ENCODE measurements around the gene CACNG1. TPM values are rescaled to one million over a fixed set of nuclear protein-coding genes. Genes with fewer than 3 reads are reported as not detected.

Gene CACNG1
- total and polyA plus RNA-seq, 2 donors (not counting 1 experiment from before 2014, with no cell fraction given), result not detected

- Histone ChIP-seq H3K27ac (ENCODE audit: insufficient read depth, low read length) (no peak overlapping the region), H3K27me3 (ENCODE audit: control insufficient read depth, insufficient read depth, low read length) (peaks cover 7% of the 10 kb centered on the region), H3K79me2 (ENCODE audit: control insufficient read depth, insufficient read depth, low read length) (no peaks in the 10 kb centered on the region), H3K9me3 (ENCODE audit: control insufficient read depth, insufficient read depth, low read depth, low read length) (no peaks in the 10 kb centered on the region), H4K20me1 (ENCODE audit: control insufficient read depth, extremely low read depth, insufficient read depth, low read length) (no peaks in the 10 kb centered on the region), H3K4me1 (ENCODE audit: control insufficient read depth, extremely low read depth, insufficient read depth, low read length) (no peaks in the 10 kb centered on the region), H3K4me2 (ENCODE audit: extremely low read depth, insufficient read depth, low read length) (no peak overlapping the region), H2AFZ (ENCODE audit: low read length) (no peak overlapping the region), H3K4me3 (replicated peaks in 1 of 4; ENCODE audit: control extremely low read depth in 1 of 4, insufficient read depth in 1 of 4, low read depth in 3 of 4, low read length in 4 of 4) (no peak overlapping the region), H3K9ac (ENCODE audit: insufficient read depth, low read length) (no peak overlapping the region), H3K36me3 (ENCODE audit: control insufficient read depth, insufficient read depth, low read length) (no peaks in the 10 kb centered on the region)
- no peak for DNase-seq (ENCODE audit: low read depth in 2 of 2)
- no peak for TF ChIP-seq EZH2 (IDR thresholded peaks at IDR 0.05; ENCODE audit: low read length, missing control alignments)
- no peak for TF ChIP-seq CTCF (conservative IDR thresholded peaks at IDR 0.05 in 1 of 2, IDR thresholded peaks at IDR 0.05 in 1 of 2; ENCODE audit: low read depth in 1 of 2, low read length in 2 of 2)
Observed at GRCh38 chr17:67022451-67022810, 21.9 kb upstream of the CACNG1 start.

- H4K20me1 ChIP-seq (ENCODE audit: control insufficient read depth, extremely low read depth, insufficient read depth, low read length), result no peaks in the 10 kb centered on the region
- DNase-seq (ENCODE audit: low read depth in 2 of 2), result no peak
- no peak overlapping the region for H3K27ac ChIP-seq (ENCODE audit: insufficient read depth, low read length)
- no peak overlapping the region for H3K4me2 ChIP-seq (ENCODE audit: extremely low read depth, insufficient read depth, low read length)
- H3K9ac ChIP-seq (ENCODE audit: insufficient read depth, low read length), result no peak overlapping the region
- no peak overlapping the region for H2AFZ ChIP-seq (ENCODE audit: low read length)
- H3K36me3 ChIP-seq (ENCODE audit: control insufficient read depth, insufficient read depth, low read length), result no peaks in the 10 kb centered on the region
- no peaks in the 10 kb centered on the region for H3K9me3 ChIP-seq (ENCODE audit: control insufficient read depth, insufficient read depth, low read depth, low read length)
- no peaks in the 10 kb centered on the region for H3K4me1 ChIP-seq (ENCODE audit: control insufficient read depth, extremely low read depth, insufficient read depth, low read length)
- no peaks in the 10 kb centered on the region for H3K79me2 ChIP-seq (ENCODE audit: control insufficient read depth, insufficient read depth, low read length)
- H3K27me3 ChIP-seq (ENCODE audit: control insufficient read depth, insufficient read depth, low read length), result peaks cover 5% of the 10 kb centered on the region
- no peak overlapping the region for H3K4me3 ChIP-seq (replicated peaks in 1 of 4; ENCODE audit: control extremely low read depth in 1 of 4, insufficient read depth in 1 of 4, low read depth in 3 of 4, low read length in 4 of 4)
- TF ChIP-seq CTCF (conservative IDR thresholded peaks at IDR 0.05 in 1 of 2, IDR thresholded peaks at IDR 0.05 in 1 of 2; ENCODE audit: low read depth in 1 of 2, low read length in 2 of 2) (no peak), EZH2 (IDR thresholded peaks at IDR 0.05; ENCODE audit: low read length, missing control alignments) (no peak)
Observed at GRCh38 chr17:67024736-67025135, 19.6 kb upstream of the CACNG1 start.

GRCh38 chr17:67025216-67025792 lies 19.1 kb upstream of the CACNG1 start:
- Histone ChIP-seq H3K9me3 (ENCODE audit: control insufficient read depth, insufficient read depth, low read depth, low read length) (no peaks in the 10 kb centered on the region), H3K4me1 (ENCODE audit: control insufficient read depth, extremely low read depth, insufficient read depth, low read length) (no peaks in the 10 kb centered on the region), H3K79me2 (ENCODE audit: control insufficient read depth, insufficient read depth, low read length) (no peaks in the 10 kb centered on the region), H2AFZ (ENCODE audit: low read length) (no peak overlapping the region), H4K20me1 (ENCODE audit: control insufficient read depth, extremely low read depth, insufficient read depth, low read length) (no peaks in the 10 kb centered on the region), H3K4me2 (ENCODE audit: extremely low read depth, insufficient read depth, low read length) (no peak overlapping the region), H3K4me3 (replicated peaks in 1 of 4; ENCODE audit: control extremely low read depth in 1 of 4, insufficient read depth in 1 of 4, low read depth in 3 of 4, low read length in 4 of 4) (no peak overlapping the region), H3K9ac (ENCODE audit: insufficient read depth, low read length) (no peak overlapping the region), H3K36me3 (ENCODE audit: control insufficient read depth, insufficient read depth, low read length) (no peaks in the 10 kb centered on the region), H3K27ac (ENCODE audit: insufficient read depth, low read length) (no peak overlapping the region), H3K27me3 (ENCODE audit: control insufficient read depth, insufficient read depth, low read length) (peaks cover 4% of the 10 kb centered on the region)
- TF ChIP-seq EZH2 (IDR thresholded peaks at IDR 0.05; ENCODE audit: low read length, missing control alignments) (no peak), CTCF (conservative IDR thresholded peaks at IDR 0.05 in 1 of 2, IDR thresholded peaks at IDR 0.05 in 1 of 2; ENCODE audit: low read depth in 1 of 2, low read length in 2 of 2) (no peak)
- DNase-seq (ENCODE audit: low read depth in 2 of 2), result no peak

All from fibroblast of lung (primary cell).